NCI-H748 (cell line): ENCODE data around the gene CDCA5.
A peak's percentile ranks its signal among the peaks of the same experiment; 100 is the strongest.
"Not testable (repeated sequence)": the region's sequence is repeated elsewhere in the genome, so short reads cannot be mapped to it uniquely, and the experiment has no call there.

Source experiments
- DNase-seq: peaks from one replicate; lab custom pipeline; 2025; ENCODE audit not compliant: unreplicated experiment; lab: John Stamatoyannopoulos, UW

Gene CDCA5

DNA sequence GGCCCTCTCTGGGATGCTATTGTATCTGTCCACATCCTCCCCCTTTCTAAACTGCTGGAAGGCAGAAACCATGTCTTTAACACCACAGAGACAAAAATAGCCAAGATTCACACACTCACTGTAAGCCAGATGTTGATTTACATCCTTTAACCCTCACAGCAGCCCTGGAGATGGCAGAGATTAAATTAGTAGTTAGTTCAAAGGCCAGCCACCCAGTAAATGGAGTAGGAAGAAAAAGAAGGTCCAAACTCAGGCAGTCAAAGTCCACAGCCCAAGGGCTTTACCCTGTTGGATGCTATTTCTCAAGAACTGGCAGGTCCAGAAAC lies 35.8 kb upstream of the CDCA5 start:
- no peak for DNase-seq

GRCh38 chr11:65118891-65119669 lies 35.2 kb upstream of the CDCA5 start:
- DNase-seq, result not testable (repeated sequence)

- DNase-seq, result no peak
Observed at GRCh38 chr11:65118097-65118837, 34.4 kb upstream of the CDCA5 start.

DNA sequence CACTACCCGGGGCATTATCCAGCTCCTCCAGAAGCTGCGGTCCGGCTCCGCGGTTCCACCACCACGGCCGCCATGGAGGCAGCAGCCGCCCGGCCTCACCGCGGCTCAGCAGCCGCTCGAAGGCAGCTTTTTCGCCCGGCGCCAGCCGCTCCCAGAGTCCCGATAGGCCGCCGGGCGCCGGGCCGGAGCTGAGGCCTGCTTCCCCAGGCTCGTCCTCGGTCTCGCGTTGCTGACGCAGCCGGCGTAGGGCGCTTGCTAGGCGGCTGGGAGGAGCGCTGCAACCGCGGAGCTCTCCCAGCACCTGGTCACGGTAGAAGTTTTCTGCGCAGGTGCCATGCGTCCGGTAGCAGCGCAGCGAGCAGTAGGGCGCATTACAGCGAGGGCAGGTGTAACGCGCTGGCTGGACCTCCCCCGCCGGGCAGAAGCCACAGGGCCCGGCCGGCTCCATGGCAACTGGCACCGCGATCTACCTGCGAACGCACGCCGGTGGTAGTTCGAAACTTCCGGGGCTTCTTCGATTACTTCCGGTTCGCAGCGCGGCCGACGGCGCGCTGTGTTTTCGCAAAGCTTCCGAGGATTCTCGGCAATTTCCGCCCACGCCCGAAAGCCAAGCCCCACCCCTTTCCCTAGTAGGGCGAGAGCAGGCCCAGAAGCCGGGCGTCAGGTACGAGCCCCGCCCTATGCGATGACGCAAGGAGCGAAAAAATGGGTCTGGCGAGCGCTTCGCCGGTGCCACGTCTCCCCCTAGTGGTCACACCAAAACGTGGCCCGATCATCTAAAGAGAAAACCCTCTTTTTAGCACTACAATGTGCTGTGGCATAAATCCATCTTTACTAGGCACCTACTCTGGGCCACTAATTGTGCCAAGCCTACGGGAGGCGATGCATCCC lies 33.6 kb upstream of the CDCA5 start, which contains the start of gene ZNHIT2:
Gene ZNHIT2 (minus strand): TSS at position 496 of the 891 bp plus-strand sequence. CDS start 48 bp downstream, at position 448.
- DNase-seq, result peak; percentile 99

- DNase-seq, result peak; percentile 58
Observed at GRCh38 chr11:65116370-65117205, 32.7 kb upstream of the CDCA5 start.

DNA sequence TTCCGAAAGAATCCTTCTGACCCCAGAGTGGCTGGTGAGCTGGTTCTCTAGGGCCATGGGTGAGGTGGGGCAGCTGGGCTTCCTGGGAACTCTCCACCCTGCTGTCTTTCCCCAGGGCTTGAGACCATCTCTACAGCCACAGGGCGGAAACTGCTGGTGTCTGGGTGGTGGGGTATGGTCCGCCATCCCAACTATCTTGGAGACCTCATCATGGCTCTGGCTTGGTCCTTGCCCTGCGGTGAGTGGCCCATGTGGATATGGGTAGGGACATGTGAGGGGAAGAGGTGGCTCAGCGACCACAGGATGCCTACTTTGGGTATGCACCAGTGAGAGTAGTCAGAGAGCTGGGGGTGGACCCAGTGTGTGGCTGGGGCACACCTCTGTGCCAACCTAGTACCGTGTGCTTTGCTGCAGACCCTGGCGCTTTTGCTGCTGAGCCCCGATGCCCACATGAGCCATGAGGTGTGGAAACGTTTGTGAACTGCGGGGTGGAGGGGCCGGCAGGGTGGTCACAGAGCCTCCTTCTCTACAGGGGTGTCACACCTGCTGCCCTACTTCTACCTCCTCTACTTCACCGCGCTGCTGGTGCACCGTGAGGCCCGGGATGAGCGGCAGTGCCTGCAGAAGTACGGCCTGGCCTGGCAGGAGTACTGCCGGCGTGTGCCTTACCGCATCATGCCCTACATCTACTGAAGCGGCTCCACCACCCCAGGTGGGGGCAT lies 31.7 kb upstream of the CDCA5 start:
- DNase-seq, result no peak

GRCh38 chr11:65114538-65115171 lies 30.8 kb upstream of the CDCA5 start:
- DNase-seq, result no peak

DNA sequence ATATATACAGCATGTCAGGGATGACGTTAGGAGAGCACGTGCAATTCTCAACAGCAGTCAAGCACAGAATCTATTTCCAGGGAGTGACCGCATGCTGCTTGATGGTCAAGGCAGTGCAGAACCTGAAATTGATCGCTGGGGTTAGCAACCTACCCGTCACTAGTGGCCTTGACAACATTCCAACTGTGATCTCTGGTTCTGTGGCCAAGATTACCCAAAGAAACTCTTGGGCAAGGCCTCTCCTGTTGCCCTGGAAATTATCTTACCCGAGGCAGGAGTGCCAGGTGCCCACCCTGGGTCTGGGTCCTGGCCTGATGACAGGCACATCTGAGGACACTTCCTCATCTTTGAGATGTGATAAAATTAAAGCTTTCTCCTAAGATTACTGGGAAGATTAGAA lies 30.0 kb upstream of the CDCA5 start:
- no peak for DNase-seq

- peak; percentile 34 for DNase-seq
Observed at GRCh38 chr11:65113361-65113756, 29.5 kb upstream of the CDCA5 start.

DNA sequence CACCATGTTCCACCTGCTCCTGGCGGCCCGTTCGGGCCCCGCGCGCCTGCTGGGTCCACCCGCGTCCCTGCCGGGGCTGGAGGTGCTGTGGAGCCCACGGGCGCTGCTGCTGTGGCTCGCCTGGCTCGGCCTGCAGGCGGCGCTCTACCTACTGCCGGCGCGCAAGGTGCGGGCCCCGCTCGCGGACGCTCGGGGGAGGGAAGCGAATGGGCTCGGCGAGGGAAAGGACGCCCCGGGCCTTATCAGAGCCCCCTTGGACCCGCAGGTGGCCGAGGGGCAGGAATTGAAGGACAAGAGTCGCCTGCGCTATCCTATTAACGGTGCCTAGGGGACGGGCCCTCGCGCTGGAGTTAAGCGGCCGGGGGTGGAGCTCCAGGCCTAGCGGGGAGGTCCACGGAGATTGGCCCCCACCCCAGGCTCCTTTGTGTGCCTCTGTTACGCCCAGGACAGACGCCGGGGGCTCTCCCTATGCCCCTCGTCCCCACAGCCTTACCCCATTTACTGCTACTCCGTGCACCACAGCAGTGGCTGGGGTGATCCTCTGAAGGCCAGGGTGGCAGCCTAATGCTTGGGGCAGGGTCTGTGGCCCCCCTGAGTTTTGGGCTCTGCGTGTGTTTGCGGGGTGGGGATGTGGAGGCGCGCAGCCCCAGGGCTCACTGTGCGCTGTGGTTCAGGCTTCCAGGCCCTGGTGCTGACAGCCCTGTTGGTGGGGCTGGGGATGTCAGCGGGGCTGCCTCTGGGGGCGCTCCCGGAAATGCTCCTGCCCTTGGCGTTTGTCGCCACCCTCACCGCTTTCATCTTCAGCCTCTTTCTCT lies 28.9 kb upstream of the CDCA5 start:
- peak; percentile 76 for DNase-seq

DNA sequence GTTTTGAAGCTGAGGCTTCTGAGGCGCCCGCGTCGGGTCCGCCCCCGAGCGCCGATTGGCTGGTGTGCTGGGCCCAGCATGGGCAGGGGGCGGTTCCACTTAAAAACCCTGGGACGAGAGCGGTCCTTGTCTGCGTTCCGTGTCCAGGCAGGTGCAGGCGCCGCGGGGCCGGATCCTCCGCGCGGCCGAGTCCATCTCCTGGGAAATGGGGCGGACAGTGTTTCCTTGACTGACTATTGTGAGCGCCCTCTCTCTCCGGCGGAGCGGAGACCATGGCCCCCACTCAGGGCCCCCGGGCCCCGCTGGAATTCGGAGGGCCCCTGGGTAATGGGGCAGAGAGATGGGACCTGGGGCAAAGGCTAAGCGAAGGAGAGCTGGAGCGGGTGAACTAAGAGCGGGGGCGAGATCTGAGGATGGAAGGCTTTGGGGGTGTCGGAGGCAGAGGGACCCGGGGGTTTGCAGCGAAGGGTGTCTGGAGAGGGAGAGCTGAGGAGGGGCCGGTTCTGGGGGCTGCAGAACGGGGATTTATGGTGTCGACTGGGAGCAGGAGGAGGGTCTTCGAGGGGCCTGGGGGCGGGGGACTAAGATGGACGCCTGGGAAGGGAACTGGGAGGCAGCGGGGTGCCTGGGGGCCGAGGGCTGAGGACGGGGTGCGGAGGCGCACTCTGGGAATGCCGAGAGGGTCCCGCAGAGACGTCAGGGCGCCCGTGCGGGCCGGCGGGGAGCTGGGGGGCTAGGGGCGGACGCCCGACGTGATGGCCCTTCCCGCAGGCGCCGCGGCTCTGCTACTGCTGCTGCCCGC lies 28.1 kb upstream of the CDCA5 start, which contains the start of gene TM7SF2:
Gene TM7SF2 (plus strand): TSS at position 129 of the 802 bp plus-strand sequence. CDS start 144 bp downstream, at position 273.
- DNase-seq, result peak; percentile 98

DNA sequence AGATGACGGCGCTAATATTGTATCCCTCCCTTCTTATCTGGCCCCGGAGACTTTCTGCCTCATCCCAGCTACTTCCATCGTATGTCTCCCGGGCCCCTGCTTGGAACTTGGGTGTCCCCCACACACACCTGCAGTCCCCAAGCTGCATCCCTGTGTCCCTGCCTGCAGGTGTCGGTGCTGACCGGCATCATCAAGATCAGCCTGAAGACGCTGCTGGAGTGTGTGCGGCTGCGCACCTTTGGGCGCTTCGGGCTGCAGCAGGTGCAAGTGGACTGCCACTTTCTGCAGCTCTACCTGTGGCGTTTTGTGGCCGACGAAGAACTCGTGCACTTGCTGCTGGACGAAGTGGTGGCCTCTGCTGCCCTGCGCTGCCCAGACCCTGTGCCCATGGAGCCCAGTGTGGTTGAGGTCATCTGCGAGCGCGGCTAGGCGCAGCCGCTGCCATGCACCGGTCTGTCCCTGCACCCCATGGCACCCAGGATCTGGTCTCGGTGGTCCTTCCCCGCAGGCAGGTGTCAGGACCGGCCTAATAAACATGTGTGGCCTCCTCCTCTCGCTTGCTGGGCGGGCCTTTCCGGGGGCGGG lies 27.4 kb upstream of the CDCA5 start:
- DNase-seq, result no peak

DNA sequence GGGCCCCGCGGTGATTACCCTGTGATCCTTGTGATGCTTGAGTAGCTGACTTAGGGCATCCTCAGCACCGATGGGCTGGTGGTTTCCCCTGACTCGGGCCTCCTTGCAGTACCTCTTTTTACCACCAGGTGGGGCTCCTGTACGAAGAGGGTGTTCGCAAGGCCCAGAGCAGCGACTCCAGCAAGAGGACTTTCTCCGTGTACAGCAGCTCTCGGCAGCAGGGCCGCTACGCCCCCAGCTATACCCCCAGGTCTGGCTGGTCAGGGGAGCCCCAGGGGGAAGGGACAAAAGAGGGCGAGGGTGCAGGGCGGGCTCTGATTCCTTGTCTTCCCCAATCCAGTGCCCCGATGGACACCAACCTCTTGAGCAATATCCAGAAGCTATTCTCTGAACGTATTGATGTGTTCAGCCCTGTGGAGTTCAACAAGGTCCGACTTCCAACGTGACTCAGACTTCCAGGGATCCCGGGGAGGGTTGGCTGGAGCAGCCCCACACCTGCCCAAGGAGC lies 26.6 kb upstream of the CDCA5 start:
- DNase-seq, result peak; percentile 80

DNA sequence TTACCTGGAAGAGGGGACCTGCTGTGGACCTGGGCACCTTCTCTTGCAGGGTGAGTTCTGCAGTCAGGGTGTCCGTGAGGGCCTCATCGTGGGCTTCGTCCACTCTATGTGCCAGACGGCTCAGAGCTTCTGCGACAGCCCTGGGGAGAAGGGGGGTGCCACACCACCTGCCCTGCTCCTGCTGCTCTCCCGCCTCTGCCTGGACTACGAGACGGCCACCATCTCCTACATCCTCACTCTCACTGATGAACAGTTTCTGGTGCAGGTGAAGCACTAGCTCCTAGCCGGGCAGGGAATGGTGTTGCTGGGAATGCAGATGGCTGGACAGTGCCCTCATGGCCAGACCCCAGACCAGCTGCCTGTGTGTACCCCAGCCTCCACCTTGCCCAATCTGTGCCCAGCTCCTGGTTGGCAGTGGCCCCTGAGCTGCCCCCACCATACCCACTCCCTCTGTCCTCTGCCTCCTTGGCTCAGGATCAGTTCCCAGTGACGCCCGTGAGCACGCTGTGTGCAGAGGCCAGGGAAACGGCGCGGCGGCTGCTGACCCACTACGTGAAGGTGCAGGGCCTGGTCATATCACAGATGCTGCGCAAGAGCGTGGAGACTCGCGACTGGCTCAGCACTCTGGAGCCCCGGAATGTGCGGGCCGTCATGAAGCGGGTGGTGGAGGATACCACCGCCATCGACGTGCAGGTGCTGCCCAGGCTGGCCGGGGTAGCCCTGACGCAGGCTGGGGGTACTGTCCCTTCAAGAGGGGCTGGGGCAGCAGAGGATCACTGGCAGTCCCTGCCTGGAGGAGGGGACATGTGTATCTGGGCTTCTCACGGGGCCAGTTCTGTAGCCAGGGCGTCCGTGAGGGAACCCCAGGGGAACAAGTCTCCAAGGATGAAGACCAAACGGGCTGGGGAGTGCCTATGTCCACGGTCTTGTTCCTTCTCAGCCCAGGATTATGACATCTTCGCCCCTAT lies 25.7 kb upstream of the CDCA5 start:
- DNase-seq, result no peak

- DNase-seq, result no peak
Observed at GRCh38 chr11:65108469-65109123, 24.8 kb upstream of the CDCA5 start.
